ES-I3 (cell line): Measurements from ENCODE around the gene RSRC1.
"Not testable (repeated sequence)": the region's sequence is repeated elsewhere in the genome, so short reads cannot be mapped to it uniquely, and the experiment has no call there.

Experiments used
- H3K36me3 ChIP-seq: 2 replicates; pipeline ENCODE4 v1.6.1; 2013; ENCODE audit warnings: mild to moderate bottlenecking, low read length, control low read depth, moderate library complexity; ENCODE audit not compliant: insufficient read depth
- H3K4me1 ChIP-seq: 2 replicates; pipeline ENCODE4 v1.6.1; 2013; ENCODE audit warnings: mild to moderate bottlenecking, control low read depth, low read length; ENCODE audit not compliant: insufficient read depth
- H3K9ac ChIP-seq: 2 replicates; pipeline ENCODE4 v1.6.1; 2013; ENCODE audit warnings: low read depth, mild to moderate bottlenecking, low read length, moderate library complexity
- H3K9me3 ChIP-seq: 2 replicates; pipeline ENCODE4 v1.6.1; 2013; ENCODE audit warnings: mild to moderate bottlenecking, low read length, moderate library complexity; ENCODE audit not compliant: control insufficient read depth, insufficient read depth

RSRC1 gene

DNA sequence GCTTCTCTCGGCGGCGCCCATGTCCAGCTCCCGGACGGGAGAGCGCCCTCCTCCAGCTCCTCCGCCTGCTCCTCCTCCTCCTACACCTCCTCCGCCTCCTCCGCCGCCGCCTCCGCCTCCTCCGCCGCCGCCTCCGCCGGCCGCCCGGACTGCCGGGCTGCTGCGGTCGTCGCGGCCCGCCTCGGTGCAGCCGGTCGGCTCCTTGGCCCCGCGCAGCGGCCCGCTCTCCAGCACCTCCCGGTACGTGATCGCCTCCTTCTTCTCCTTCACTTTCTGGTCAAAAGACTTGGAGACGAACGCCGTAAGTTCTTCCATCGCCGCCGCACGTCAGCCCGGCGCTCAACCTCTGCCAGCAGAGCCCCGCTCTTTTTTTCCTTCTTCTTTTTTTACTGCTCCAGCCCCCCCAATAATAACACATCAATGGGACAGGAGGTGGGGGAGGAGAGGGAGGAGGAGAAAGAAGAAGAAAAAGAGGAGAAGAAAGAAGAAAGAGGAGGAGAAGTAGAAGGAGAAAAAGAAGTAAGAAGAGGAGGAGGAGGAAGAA, 4.1 kb upstream of the RSRC1 start:
- H3K9ac ChIP-seq, result peak overlapping the region; percentile 54; the same call in 1 of the 2 replicates

GRCh38 chr3:158106766-158107471, 3.0 kb upstream of the RSRC1 start:
- Histone ChIP-seq H3K36me3 (no peaks in the 10 kb centered on the region), H3K9me3 (no peaks in the 10 kb centered on the region), H3K4me1 (peaks cover 6% of the 10 kb centered on the region; the same call in 1 of the 2 replicates), H3K9ac (peak overlapping the region; percentile 54; the same call in 1 of the 2 replicates)

More for the DNA sequence above, 4.1 kb upstream of the RSRC1 start:
- Histone ChIP-seq H3K36me3 (no peaks in the 10 kb centered on the region), H3K4me1 (peaks cover 2% of the 10 kb centered on the region; the same call in 1 of the 2 replicates), H3K9me3 (no peaks in the 10 kb centered on the region)

DNA sequence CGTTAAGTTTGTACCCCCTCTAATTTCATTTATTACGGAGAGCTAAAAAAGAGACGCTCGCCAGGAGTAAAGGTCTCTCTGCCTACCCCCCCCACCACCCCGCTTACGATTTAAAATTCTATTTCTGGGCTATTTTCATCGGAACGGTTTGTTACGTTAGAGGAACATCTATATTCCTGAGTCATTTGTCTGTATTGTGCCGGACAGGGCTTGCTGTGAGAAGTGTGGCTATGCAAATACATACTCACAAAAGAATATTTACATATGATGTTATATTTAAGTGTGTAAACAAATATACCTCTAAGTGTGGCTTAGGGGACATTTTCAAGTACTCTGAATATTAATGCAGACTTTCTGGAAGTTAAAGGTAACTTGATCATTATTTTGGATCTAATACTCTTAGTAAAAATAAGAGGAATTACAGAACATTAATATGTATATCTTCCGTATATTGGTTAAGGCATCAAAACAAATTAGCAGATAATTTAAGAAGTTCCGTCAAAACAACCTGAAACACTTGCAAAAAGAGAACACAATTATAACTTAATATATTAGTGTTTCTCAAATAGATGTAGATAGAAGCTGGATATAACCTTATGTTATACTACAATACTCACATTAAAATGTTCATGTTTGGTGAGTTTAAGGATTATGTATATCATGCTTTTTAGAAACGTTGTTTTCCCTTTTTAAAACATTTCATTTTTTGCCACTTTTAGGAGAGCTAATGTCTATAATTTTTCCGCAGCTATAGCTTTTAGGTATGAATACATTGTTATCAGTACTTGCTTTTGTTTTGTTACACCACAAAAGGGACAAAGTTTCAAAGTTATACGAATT, 2.1 kb upstream of the RSRC1 start:
- no peak overlapping the region; the same call in 1 of the 2 replicates for H3K9ac ChIP-seq
- no peaks in the 10 kb centered on the region for H3K9me3 ChIP-seq
- H3K4me1 ChIP-seq, result peaks cover 6% of the 10 kb centered on the region; the same call in 1 of the 2 replicates
- H3K36me3 ChIP-seq, result no peaks in the 10 kb centered on the region

DNA sequence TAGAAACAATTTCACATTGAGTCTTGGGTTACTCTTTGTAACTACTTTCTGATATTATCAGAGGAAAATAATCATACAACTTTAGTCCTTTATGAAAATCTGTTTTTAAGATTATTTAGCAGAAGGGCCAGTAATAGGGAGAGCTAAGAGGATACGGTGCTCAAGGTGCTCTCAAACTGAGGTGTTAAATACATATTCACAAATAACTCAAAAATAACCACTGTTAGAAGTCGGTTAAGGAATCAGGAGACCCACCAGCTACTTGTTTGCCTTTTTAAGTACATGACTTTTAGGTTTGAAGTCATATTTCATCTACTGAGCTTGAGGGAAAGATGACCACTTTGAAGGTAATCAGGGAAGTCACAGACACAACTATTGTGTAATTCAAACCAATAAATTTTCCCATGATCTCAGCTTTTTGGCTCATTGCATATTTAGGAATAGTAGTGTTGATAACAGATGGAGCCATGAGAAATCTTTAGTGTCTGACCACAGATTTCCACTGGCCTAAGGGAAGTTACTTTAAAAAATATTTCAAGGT, 1.4 kb upstream of the RSRC1 start:
- peaks cover 6% of the 10 kb centered on the region; the same call in 1 of the 2 replicates for H3K4me1 ChIP-seq
- no peaks in the 10 kb centered on the region for H3K36me3 ChIP-seq
- no peaks in the 10 kb centered on the region for H3K9me3 ChIP-seq
- no peak overlapping the region for H3K9ac ChIP-seq

DNA sequence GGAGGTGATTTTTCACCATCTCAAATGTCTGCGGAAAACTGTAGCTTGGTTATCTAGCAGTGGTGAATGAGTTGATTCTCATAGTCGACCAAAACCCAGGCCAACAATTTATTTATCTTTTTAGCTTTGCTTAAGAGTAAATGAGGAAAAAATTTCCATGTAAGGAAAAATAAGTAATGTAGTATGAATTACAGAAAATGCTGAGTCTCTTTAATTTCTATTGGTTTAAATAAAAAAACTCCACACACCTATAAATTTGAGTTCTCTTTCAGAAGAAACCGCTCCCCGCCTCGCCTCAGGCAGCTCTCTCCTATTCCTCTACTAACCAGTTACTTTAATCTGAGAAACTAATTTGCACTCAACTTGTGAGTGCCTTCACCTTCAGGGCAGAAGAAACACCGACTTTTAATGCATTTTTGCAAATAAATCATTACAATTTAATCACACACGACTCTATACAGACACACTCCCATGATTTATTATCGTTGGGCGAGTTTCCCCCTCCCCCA, 540 bp upstream of the RSRC1 start:
- Histone ChIP-seq H3K36me3 (no peaks in the 10 kb centered on the region), H3K9ac (peak overlapping the region; percentile 88), H3K4me1 (peaks cover 4% of the 10 kb centered on the region; the same call in 1 of the 2 replicates), H3K9me3 (no peaks in the 10 kb centered on the region)

GRCh38 chr3:158110658-158111018, 749 bp downstream of the RSRC1 start:
- H3K36me3 ChIP-seq, result no peaks in the 10 kb centered on the region
- H3K9me3 ChIP-seq, result no peaks in the 10 kb centered on the region
- peak overlapping the region; percentile 88 for H3K9ac ChIP-seq
- H3K4me1 ChIP-seq, result peaks cover 4% of the 10 kb centered on the region; the same call in 1 of the 2 replicates

GRCh38 chr3:158111861-158112260, 2.0 kb downstream of the RSRC1 start:
- Histone ChIP-seq H3K4me1 (peaks cover 4% of the 10 kb centered on the region; the same call in 1 of the 2 replicates), H3K9ac (no peak overlapping the region), H3K9me3 (no peaks in the 10 kb centered on the region), H3K36me3 (no peaks in the 10 kb centered on the region)

GRCh38 chr3:158113595-158113994, 3.7 kb downstream of the RSRC1 start:
- not testable (repeated sequence) for H3K36me3 ChIP-seq, H3K9ac ChIP-seq, H3K4me1 ChIP-seq, H3K9me3 ChIP-seq

DNA sequence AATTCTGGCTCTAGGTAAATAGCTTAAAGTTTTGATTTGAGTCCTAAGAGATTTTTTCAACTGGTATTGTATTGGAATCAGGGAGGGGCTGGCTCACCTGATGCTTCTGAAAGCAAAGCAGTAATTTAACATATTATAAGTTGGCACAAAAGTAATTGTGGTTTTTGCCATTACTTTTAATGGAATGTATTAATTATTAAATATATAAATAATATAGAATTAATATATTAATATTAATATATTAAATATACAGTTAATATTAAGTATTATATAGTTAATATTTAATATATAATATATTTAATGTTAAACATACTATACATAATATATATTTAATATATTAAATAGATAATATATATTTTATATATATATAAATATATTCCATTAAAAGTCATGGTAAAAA, 10.4 kb downstream of the RSRC1 start:
- H3K4me1 ChIP-seq, result no peaks in the 10 kb centered on the region
- H3K9me3 ChIP-seq, result no peaks in the 10 kb centered on the region
- no peak overlapping the region for H3K9ac ChIP-seq
- no peaks in the 10 kb centered on the region for H3K36me3 ChIP-seq

DNA sequence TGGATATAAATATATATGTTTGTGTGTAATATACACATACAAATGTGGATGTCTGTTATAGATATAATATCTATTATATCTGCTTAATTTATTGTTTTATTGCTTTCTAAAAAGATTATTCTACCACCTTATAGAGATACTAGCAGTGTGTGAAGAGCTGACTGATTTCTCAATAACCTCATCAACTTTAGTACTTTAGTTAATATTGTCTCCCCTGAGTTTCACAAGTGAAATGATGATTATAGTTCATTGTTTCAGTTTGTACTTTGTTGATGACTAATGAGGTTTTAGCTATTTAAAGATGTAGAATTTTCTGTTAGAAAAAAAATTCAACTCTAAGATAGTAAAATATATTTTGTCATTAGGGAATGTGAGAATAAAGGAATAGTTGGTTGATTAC, 11.4 kb downstream of the RSRC1 start:
- H3K9ac ChIP-seq, result no peak overlapping the region
- no peaks in the 10 kb centered on the region for H3K36me3 ChIP-seq
- no peaks in the 10 kb centered on the region for H3K4me1 ChIP-seq
- H3K9me3 ChIP-seq, result no peaks in the 10 kb centered on the region

DNA sequence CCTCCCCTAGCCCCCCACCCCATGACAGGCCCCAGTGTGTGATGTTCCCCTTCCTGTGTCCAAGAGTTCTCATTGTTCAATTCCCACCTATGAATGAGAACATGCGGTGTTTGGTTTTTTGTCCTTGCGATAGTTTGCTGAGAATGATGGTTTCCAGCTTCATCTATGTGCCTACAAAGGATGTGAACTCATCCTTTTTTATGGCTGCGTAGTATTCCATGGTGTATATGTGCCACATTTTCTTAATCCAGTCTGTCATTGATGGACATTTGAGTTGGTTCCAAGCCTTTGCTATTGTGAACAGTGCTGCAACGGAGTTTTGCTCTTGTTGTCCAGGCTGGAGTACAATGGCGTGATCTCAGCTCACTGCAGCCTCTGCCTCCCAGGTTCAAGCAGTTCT, 12.8 kb downstream of the RSRC1 start:
- not testable (repeated sequence) for H3K4me1 ChIP-seq, H3K36me3 ChIP-seq, H3K9ac ChIP-seq, H3K9me3 ChIP-seq

DNA sequence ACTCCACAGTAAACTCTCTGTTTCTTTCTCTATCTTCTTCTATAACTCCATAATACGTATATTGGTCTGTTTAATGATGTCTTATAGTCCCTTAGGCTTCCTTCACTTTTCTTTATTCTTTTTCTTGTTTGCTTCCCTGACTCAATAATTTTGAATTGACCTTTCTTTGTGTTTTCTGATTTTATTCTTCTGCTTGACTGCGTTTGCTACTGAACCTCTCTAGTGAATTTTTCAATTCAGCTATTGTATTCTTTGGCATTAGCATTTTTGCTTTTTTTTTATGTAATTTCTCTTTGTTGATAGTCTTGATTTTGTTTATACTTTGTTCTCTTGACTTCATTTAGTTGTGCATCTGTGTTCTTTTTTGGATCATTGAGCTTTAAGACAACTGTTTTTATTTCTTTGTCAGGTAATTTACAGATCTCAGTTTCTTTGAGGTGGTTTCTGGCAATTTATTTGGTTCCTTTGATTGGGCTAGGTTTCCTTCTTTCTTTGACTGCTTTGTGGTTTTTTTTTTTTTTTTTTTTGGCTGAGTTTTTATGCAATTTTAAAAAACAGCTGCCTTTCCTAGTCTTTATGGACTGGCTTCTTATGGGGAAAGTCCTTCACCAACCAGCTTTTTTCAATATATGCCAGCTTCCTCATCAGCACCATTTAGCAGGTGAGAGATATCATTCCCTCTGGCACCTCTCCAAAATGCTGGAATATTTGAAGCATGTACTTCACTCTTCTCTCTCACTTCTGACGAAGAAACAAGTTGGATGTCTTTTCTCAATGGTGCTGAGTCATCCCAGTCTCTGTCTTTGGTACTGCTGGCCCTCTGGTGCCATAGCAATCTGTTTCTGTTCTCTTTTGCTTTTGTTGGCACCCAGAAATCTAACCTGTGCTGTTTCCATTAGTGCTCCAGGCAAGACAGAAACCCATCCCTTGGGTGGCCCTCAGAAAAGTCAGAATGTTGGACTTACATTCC, 17.6 kb downstream of the RSRC1 start:
- Histone ChIP-seq H3K4me1 (peaks cover 5% of the 10 kb centered on the region; the same call in 1 of the 2 replicates), H3K36me3 (no peaks in the 10 kb centered on the region), H3K9me3 (no peaks in the 10 kb centered on the region), H3K9ac (no peak overlapping the region)

DNA sequence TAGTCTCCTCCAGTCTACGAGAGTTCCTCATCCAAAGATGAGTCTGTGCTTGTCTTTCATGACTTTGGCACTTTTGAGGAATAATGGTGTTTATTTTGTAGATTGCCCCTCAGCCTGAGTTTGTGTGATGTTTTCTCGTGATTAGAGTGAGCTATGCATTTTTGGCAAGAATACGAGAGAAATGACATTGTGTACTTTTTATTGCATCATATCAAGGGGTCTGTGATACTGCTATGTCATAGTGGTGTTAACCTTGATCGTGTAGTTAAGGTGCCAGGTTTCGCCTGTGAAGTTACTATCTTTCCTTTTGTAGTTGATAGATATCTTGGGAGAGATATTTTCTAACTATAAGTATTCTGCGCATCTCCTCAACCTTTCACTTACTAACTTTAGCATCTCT, 18.9 kb downstream of the RSRC1 start:
- Histone ChIP-seq H3K36me3 (no peaks in the 10 kb centered on the region), H3K4me1 (peaks cover 5% of the 10 kb centered on the region; the same call in 1 of the 2 replicates), H3K9me3 (no peaks in the 10 kb centered on the region), H3K9ac (no peak overlapping the region)
